Renal cortex interstitium (tissue), 11 donors: ENCODE data around the gene SPI1. TPM values are rescaled to one million over a fixed set of nuclear protein-coding genes. Genes with fewer than 3 reads are reported as not detected.

Experiments used
- DNase-seq, 11 donors: peaks; one replicate each; pipeline ENCODE4 v3.0.0-alpha.2; 2013; ENCODE audit warnings: low read depth in 9 of 11, low spot score in 4 of 11; ENCODE audit errors: extremely low read depth in 1 of 11
- polyA plus RNA-seq, 3 donors: library from polyadenylated mRNA; unstranded; fragments of 120-200 nt; gene quantifications; one replicate each; pipeline ENCODE4 v1.2.1, GENCODE V29; 2013; ENCODE audit not compliant: insufficient read length in 3 of 3

The SPI1 gene
- polyA plus RNA-seq, 3 donors, result 2.8 to 5.2 (median 4.9) TPM

GRCh38 chr11:47392546-47393162, 14.3 kb upstream of the SPI1 start:
- DNase-seq, result no peak

GRCh38 chr11:47391711-47392432, 13.5 kb upstream of the SPI1 start:
- DNase-seq, result no peak

GRCh38 chr11:47391077-47391583, 12.8 kb upstream of the SPI1 start:
- DNase-seq, result no peak

- DNase-seq, result no peak
These were observed 12.0 kb upstream of the SPI1 start for GRCh38 chr11:47390422-47390760.

- DNase-seq, result no peak
These were observed 11.5 kb upstream of the SPI1 start for GRCh38 chr11:47389577-47390421.

GRCh38 chr11:47388697-47389576, 10.6 kb upstream of the SPI1 start:
- DNase-seq, result no peak

GRCh38 chr11:47387944-47388696, 9.8 kb upstream of the SPI1 start:
- DNase-seq, result no peak

GRCh38 chr11:47384498-47384897, 6.2 kb upstream of the SPI1 start:
- DNase-seq, result no peak

GRCh38 chr11:47383071-47383470, 4.7 kb upstream of the SPI1 start:
- DNase-seq, result no peak

GRCh38 chr11:47380078-47380477, 1.7 kb upstream of the SPI1 start:
- no peak for DNase-seq

GRCh38 chr11:47379317-47379716, 970 bp upstream of the SPI1 start:
- no peak for DNase-seq

GRCh38 chr11:47378836-47379170, 456 bp upstream of the SPI1 start:
- DNase-seq, result no peak

GRCh38 chr11:47377571-47378009, 757 bp downstream of the SPI1 start:
- DNase-seq, result no peak

GRCh38 chr11:47376525-47377371, 1.6 kb downstream of the SPI1 start:
- DNase-seq, result no peak

- DNase-seq, result peak in 2 of 11 donors; percentile 39 to 50
These were observed 2.2 kb downstream of the SPI1 start for GRCh38 chr11:47376107-47376524.

GRCh38 chr11:47375546-47376085, 2.7 kb downstream of the SPI1 start:
- no peak for DNase-seq

- DNase-seq, result no peak
These were observed 3.3 kb downstream of the SPI1 start for GRCh38 chr11:47375020-47375419.
